H9 (cell line): ENCODE data around the gene SMIM3. TPM values are rescaled to one million over a fixed set of nuclear protein-coding genes. Genes with fewer than 3 reads are reported as not detected.

ENCODE experiments used
- DNase-seq: peaks from one replicate; pipeline ENCODE4 v3.0.0-alpha.2; 2017
- H2AFZ ChIP-seq: one replicate; pipeline ENCODE4 v1.6.1; 2013; ENCODE audit warnings: mild to moderate bottlenecking, low read length, control low read depth, moderate library complexity
- H2AK5ac ChIP-seq: 2 replicates; pipeline ENCODE4 v1.6.1; 2013; ENCODE audit warnings: low read length, control low read depth, mixed read lengths; ENCODE audit not compliant: insufficient read length
- H2BK120ac ChIP-seq: one replicate; pipeline ENCODE4 v1.6.1; 2013; ENCODE audit warnings: low read depth, mild to moderate bottlenecking, low read length, control low read depth, inconsistent platforms; ENCODE audit not compliant: poor library complexity, severe bottlenecking
- H2BK12ac ChIP-seq: 2 replicates; pipeline ENCODE4 v1.6.1; 2013; ENCODE audit warnings: low read length, control low read depth, mixed read lengths, low read depth; ENCODE audit not compliant: insufficient read length
- H2BK15ac ChIP-seq: 2 replicates; pipeline ENCODE4 v1.6.1; 2013; ENCODE audit warnings: low read depth, low read length, control low read depth
- H2BK20ac ChIP-seq: one replicate; pipeline ENCODE4 v1.6.1; 2013; ENCODE audit warnings: low read depth, mild to moderate bottlenecking, low read length, control low read depth, inconsistent platforms; ENCODE audit not compliant: poor library complexity, severe bottlenecking
- H2BK5ac ChIP-seq: 2 replicates; pipeline ENCODE4 v1.6.1; 2013; ENCODE audit warnings: low read length, control low read depth, mixed read lengths; ENCODE audit not compliant: insufficient read length
- H3K14ac ChIP-seq: 2 replicates; pipeline ENCODE4 v1.6.1; 2013; ENCODE audit warnings: low read length, control low read depth; ENCODE audit not compliant: insufficient read depth
- H3K18ac ChIP-seq: 2 replicates; pipeline ENCODE4 v1.6.1; 2013; ENCODE audit warnings: low read depth, mild to moderate bottlenecking, mixed read lengths, low read length, control low read depth; ENCODE audit not compliant: insufficient read length
- H3K23ac ChIP-seq: 2 replicates; pipeline ENCODE4 v1.6.1; 2013; ENCODE audit warnings: low read length, control low read depth, mixed read lengths, low read depth; ENCODE audit not compliant: insufficient read length
- H3K23me2 ChIP-seq: 2 replicates; pipeline ENCODE4 v1.6.1; 2013; ENCODE audit warnings: low read depth, mild to moderate bottlenecking, mixed read lengths, low read length, control low read depth; ENCODE audit not compliant: insufficient read length, poor library complexity, severe bottlenecking
- H3K27ac ChIP-seq: 2 replicates; pipeline ENCODE4 v1.5.1; 2013; ENCODE audit warnings: low read length, control low read depth, mixed read lengths, low read depth; ENCODE audit not compliant: insufficient read length
- H3K27me3 ChIP-seq: 2 replicates; pipeline ENCODE4 v1.6.1; 2013; ENCODE audit warnings: low read length, control low read depth, inconsistent platforms; ENCODE audit not compliant: insufficient read depth
- H3K4ac ChIP-seq: 2 replicates; pipeline ENCODE4 v1.6.1; 2013; ENCODE audit warnings: low read depth, mild to moderate bottlenecking, control low read depth, inconsistent platforms, low read length, moderate library complexity
- H3K4me1 ChIP-seq: 2 replicates; pipeline ENCODE4 v1.6.1; 2013; ENCODE audit warnings: low read length, control low read depth, inconsistent platforms; ENCODE audit not compliant: insufficient read depth
- H3K4me2 ChIP-seq: 2 replicates; pipeline ENCODE4 v1.6.1; 2013; ENCODE audit warnings: low read length, control low read depth, mixed read lengths; ENCODE audit not compliant: insufficient read length, insufficient read depth
- H3K56ac ChIP-seq: 2 replicates; pipeline ENCODE4 v1.6.1; 2013; ENCODE audit warnings: low read depth, mild to moderate bottlenecking, mixed read lengths, low read length, control low read depth; ENCODE audit not compliant: insufficient read length
- H3K79me1 ChIP-seq: 2 replicates; pipeline ENCODE4 v1.6.1; 2013; ENCODE audit warnings: low read depth, mild to moderate bottlenecking, moderate library complexity, low read length, control low read depth, inconsistent platforms; ENCODE audit not compliant: insufficient read depth, poor library complexity, severe bottlenecking
- H3K79me2 ChIP-seq: 2 replicates; pipeline ENCODE4 v1.6.1; 2013; ENCODE audit warnings: low read length, control low read depth, inconsistent platforms; ENCODE audit not compliant: insufficient read depth
- H3K9ac ChIP-seq: 2 replicates; pipeline ENCODE4 v1.6.1; 2013; ENCODE audit warnings: low read length, control low read depth, mixed read lengths; ENCODE audit not compliant: insufficient read length; ENCODE audit errors: extremely low read depth
- H3K9me3 ChIP-seq: one replicate; pipeline ENCODE4 v1.6.1; 2013; ENCODE audit warnings: low read depth, low read length, inconsistent platforms; ENCODE audit not compliant: control insufficient read depth
- H3T11ph ChIP-seq: one replicate; pipeline ENCODE4 v1.6.1; 2013; ENCODE audit warnings: mild to moderate bottlenecking, low read length, control low read depth, inconsistent platforms
- H4K20me1 ChIP-seq: one replicate; pipeline ENCODE4 v1.6.1; 2013; ENCODE audit not compliant: control insufficient read depth, insufficient read length, insufficient read depth
- H4K5ac ChIP-seq: 2 replicates; pipeline ENCODE4 v1.6.1; 2013; ENCODE audit warnings: low read depth, mild to moderate bottlenecking, mixed read lengths, low read length, control low read depth; ENCODE audit not compliant: insufficient read length
- H4K8ac ChIP-seq: replicated peaks from 2 replicates; pipeline ENCODE4 v1.6.1; 2013; ENCODE audit warnings: low read length, control low read depth, mixed read lengths, low read depth; ENCODE audit not compliant: insufficient read length
- H4K91ac ChIP-seq: 2 replicates; pipeline ENCODE4 v1.6.1; 2013; ENCODE audit warnings: low read depth, mild to moderate bottlenecking, moderate library complexity, mixed read lengths, low read length, control low read depth; ENCODE audit not compliant: insufficient read length
- H3K27ac Mint-ChIP-seq, 3 experiments: 2 replicates in 2 of 3; 3 replicates in 1 of 3; pipeline ENCODE4 v1.8.0; 2020 to 2021; ENCODE audit warnings: mixed read lengths in 3 of 3, mild to moderate bottlenecking in 1 of 3, moderate library complexity in 1 of 3
- H3K27me3 Mint-ChIP-seq: 2 replicates; pipeline ENCODE4 v1.8.0; 2021; ENCODE audit warnings: low read depth, mild to moderate bottlenecking, moderate library complexity, mixed read lengths
- H3K36me3 Mint-ChIP-seq, 3 experiments: 2 replicates in 2 of 3; 3 replicates in 1 of 3; pipeline ENCODE4 v1.8.0; 2020 to 2021; ENCODE audit warnings: low read depth in 3 of 3, mixed read lengths in 3 of 3; ENCODE audit not compliant: insufficient read depth in 1 of 3
- H3K4me1 Mint-ChIP-seq, 2 experiments: 2 replicates each; pipeline ENCODE4 v1.8.0; 2020; ENCODE audit warnings: mixed read lengths in 2 of 2
- H3K4me3 Mint-ChIP-seq, 2 experiments: 2 replicates in 1 of 2; 3 replicates in 1 of 2; pipeline ENCODE4 v1.8.0; 2020 to 2021; ENCODE audit warnings: mild to moderate bottlenecking in 2 of 2, mixed read lengths in 2 of 2, moderate library complexity in 1 of 2
- H3K9me3 Mint-ChIP-seq, 2 experiments: 2 replicates in 1 of 2; 3 replicates in 1 of 2; pipeline ENCODE4 v1.8.0; 2020; ENCODE audit warnings: mild to moderate bottlenecking in 2 of 2, mixed read lengths in 2 of 2, moderate library complexity in 1 of 2
- CTCF ChIP-seq: fragments of 200-600 bp; sonication (generic); conservative IDR thresholded peaks from 3 replicates; pipeline ENCODE4 v1.8.0; 2021; ENCODE audit warnings: antibody characterized with exemption, mild to moderate bottlenecking
- WGBS: extraction: QIAGEN DNeasy Blood & Tissue Kit; methylation state at CpG from one replicate; pipeline ENCODE4 v1.1.7; 2013; ENCODE audit warnings: missing lambda C conversion rate, low lambda C conversion rate, mixed read lengths; ENCODE audit not compliant: insufficient read length; ENCODE audit errors: extremely low coverage; 5-methylcytosine and 5-hydroxymethylcytosine counted together
- total RNA-seq: library from RNA; stranded (reverse); gene quantifications from 2 replicates; pipeline ENCODE4 v1.2.1, GENCODE V29; 2021

Gene SMIM3
- total RNA-seq, 1 experiment from 2014 or later: 42.0 TPM

- WGBS: no CpG with 5 or more reads among the region's 1 CpG
- H3K27me3 ChIP-seq: no peaks in the 10 kb centered on the region
Measured at GRCh38 chr5:150753863-150754262, 24.7 kb upstream of the SMIM3 start.

More at GRCh38 chr5:150753863-150754262, 24.7 kb upstream of the SMIM3 start:
- Histone ChIP-seq H3K9me3 (no peaks in the 10 kb centered on the region), H2BK5ac (no peak overlapping the region), H3K18ac (no peak overlapping the region), H3K56ac (no peak overlapping the region), H3K9ac (no peak overlapping the region), H3K14ac (no peak overlapping the region), H3K79me1 (peaks cover 3% of the 10 kb centered on the region), H2BK12ac (no peak overlapping the region), H2BK15ac (no peak overlapping the region), H3K4me1 (no peaks in the 10 kb centered on the region), H4K91ac (no peak overlapping the region), H3K23ac (no peak overlapping the region), H4K8ac (no peak overlapping the region), H2AFZ (no peak overlapping the region), H2BK120ac (no peak overlapping the region), H3K4ac (no peak overlapping the region), H4K20me1 (no peaks in the 10 kb centered on the region), H3K27ac (no peak overlapping the region), H2AK5ac (no peak overlapping the region), H2BK20ac (no peak overlapping the region), H3K79me2 (peaks cover 2% of the 10 kb centered on the region; the same call in 1 of the 2 replicates), H4K5ac (no peak overlapping the region), H3K4me2 (no peak overlapping the region), H3T11ph (no peak overlapping the region), H3K23me2 (peaks cover 4% of the 10 kb centered on the region)
- Mint-ChIP-seq H3K4me3 (no peak overlapping the region), H3K27me3 (no peaks in the 10 kb centered on the region), H3K9me3 (no peaks in the 10 kb centered on the region; a peak in 1 of 5 replicates), H3K27ac (no peak overlapping the region), H3K36me3 (peaks cover 34 to 56% (median 52%) of the 10 kb centered on the region in 3 experiments; a peak in 6 of 7 replicates), H3K4me1 (peaks cover 4% of the 10 kb centered on the region in 2 experiments; a peak in 3 of 4 replicates)
- DNase-seq: no peak
- TF ChIP-seq CTCF: no peak
